DOHH2 (cell line): ENCODE results near the gene PADI4.

Experiments
- H3F3A ChIP-seq: fragments of 200-600 bp; sonication (generic), shearing (Covaris generic); 2 replicates; pipeline ENCODE4 v1.6.0; 2016; ENCODE audit warnings: antibody characterized with exemption, mild to moderate bottlenecking; ENCODE audit not compliant: control insufficient read depth, insufficient read depth
- H3K27ac ChIP-seq: fragments of 200-600 bp; sonication (generic); 2 replicates; pipeline ENCODE4 v1.5.1; 2014; ENCODE audit warnings: low read depth, mild to moderate bottlenecking, low read length, moderate library complexity
- H3K27me3 ChIP-seq: fragments of 200-600 bp; sonication (generic); 2 replicates; pipeline ENCODE4 v1.6.1; 2014; ENCODE audit warnings: mild to moderate bottlenecking, low read length, mixed read lengths; ENCODE audit not compliant: control insufficient read depth
- H3K36me3 ChIP-seq: fragments of 200-600 bp; sonication (generic); 2 replicates; pipeline ENCODE4 v1.6.1; 2014; ENCODE audit warnings: mild to moderate bottlenecking, low read length, moderate library complexity, mixed read lengths; ENCODE audit not compliant: control insufficient read depth
- H3K4me1 ChIP-seq: fragments of 200-600 bp; sonication (generic); 2 replicates; pipeline ENCODE4 v1.6.1; 2014; ENCODE audit warnings: mild to moderate bottlenecking, low read length, mixed read lengths; ENCODE audit not compliant: control insufficient read depth
- H3K4me2 ChIP-seq: fragments of 200-600 bp; sonication (generic); 2 replicates; pipeline ENCODE4 v1.6.0; 2014; ENCODE audit warnings: mild to moderate bottlenecking, low read length, moderate library complexity
- H3K4me3 ChIP-seq: fragments of 200-600 bp; sonication (generic); 2 replicates; pipeline ENCODE4 v1.5.1; 2014; ENCODE audit warnings: mild to moderate bottlenecking, low read length, mixed read lengths
- H3K79me2 ChIP-seq: fragments of 200-600 bp; sonication (generic); 2 replicates; pipeline ENCODE4 v1.6.1; 2014; ENCODE audit warnings: mild to moderate bottlenecking, low read length, mixed read lengths; ENCODE audit not compliant: control insufficient read depth
- H3K9me2 ChIP-seq: fragments of 200-600 bp; sonication (generic); replicated peaks from 2 replicates; pipeline ENCODE4 v1.6.1; 2014; ENCODE audit warnings: mild to moderate bottlenecking, low read length, mixed read lengths; ENCODE audit not compliant: control insufficient read depth
- H3K9me3 ChIP-seq: fragments of 200-600 bp; sonication (generic); 2 replicates; pipeline ENCODE4 v1.6.1; 2014; ENCODE audit warnings: antibody characterized with exemption, low read length, mixed read lengths; ENCODE audit not compliant: control insufficient read depth, insufficient read depth
- H4K20me1 ChIP-seq: fragments of 200-600 bp; sonication (generic); 2 replicates; pipeline ENCODE4 v1.6.0; 2014; ENCODE audit warnings: low read depth, mild to moderate bottlenecking, antibody characterized with exemption, low read length, moderate library complexity; ENCODE audit not compliant: control insufficient read depth, insufficient read depth
- CTCF ChIP-seq: fragments of 200-600 bp; sonication (generic); IDR thresholded peaks from one replicate; pipeline ENCODE4 v1.5.1; 2014; ENCODE audit warnings: antibody characterized with exemption, mild to moderate bottlenecking, low read depth, low read length; ENCODE audit not compliant: poor library complexity, severe bottlenecking
- EZH2phosphoT487 ChIP-seq: fragments of 200-600 bp; sonication (generic); IDR thresholded peaks from 2 replicates; pipeline ENCODE4 v1.6.1; 2017; ENCODE audit warnings: borderline replicate concordance, mild to moderate bottlenecking, antibody characterized with exemption, low read length, moderate library complexity, mixed read lengths

PADI4 gene

GRCh38 chr1:17309426-17310067 is 1.6 kb downstream of the PADI4 start:
- no peak overlapping the region for H3K4me2 ChIP-seq
- no peaks in the 10 kb centered on the region for H3K36me3 ChIP-seq
- H3K4me1 ChIP-seq, result no peaks in the 10 kb centered on the region
- H3K79me2 ChIP-seq, result no peaks in the 10 kb centered on the region
- H3K9me3 ChIP-seq, result no peaks in the 10 kb centered on the region
- no peak overlapping the region for H3K27ac ChIP-seq
- no peaks in the 10 kb centered on the region for H4K20me1 ChIP-seq
- H3K27me3 ChIP-seq, result no peaks in the 10 kb centered on the region
- TF ChIP-seq EZH2phosphoT487 (no peak), CTCF (no peak)
- no peak overlapping the region for H3K4me3 ChIP-seq
- H3F3A ChIP-seq, result no peaks in the 10 kb centered on the region
- no peaks in the 10 kb centered on the region for H3K9me2 ChIP-seq

- H4K20me1 ChIP-seq, result no peaks in the 10 kb centered on the region
- TF ChIP-seq EZH2phosphoT487 (no peak), CTCF (no peak)
- no peaks in the 10 kb centered on the region for H3K36me3 ChIP-seq
These were observed 2.2 kb downstream of the PADI4 start for GRCh38 chr1:17310068-17310640.

GRCh38 chr1:17313530-17314309 is 5.7 kb downstream of the PADI4 start:
- Histone ChIP-seq H4K20me1 (no peaks in the 10 kb centered on the region), H3K27me3 (no peaks in the 10 kb centered on the region), H3F3A (no peaks in the 10 kb centered on the region), H3K4me3 (no peak overlapping the region), H3K36me3 (no peaks in the 10 kb centered on the region), H3K79me2 (no peaks in the 10 kb centered on the region), H3K4me2 (no peak overlapping the region), H3K4me1 (no peaks in the 10 kb centered on the region), H3K9me2 (no peaks in the 10 kb centered on the region), H3K9me3 (no peaks in the 10 kb centered on the region), H3K27ac (no peak overlapping the region)
- no peak for TF ChIP-seq EZH2phosphoT487
- TF ChIP-seq CTCF, result no peak

More at GRCh38 chr1:17310068-17310640, 2.2 kb downstream of the PADI4 start:
- Histone ChIP-seq H3F3A (no peaks in the 10 kb centered on the region), H3K27ac (no peak overlapping the region), H3K4me3 (no peak overlapping the region), H3K27me3 (no peaks in the 10 kb centered on the region), H3K79me2 (no peaks in the 10 kb centered on the region), H3K9me3 (no peaks in the 10 kb centered on the region), H3K4me1 (no peaks in the 10 kb centered on the region), H3K4me2 (no peak overlapping the region), H3K9me2 (no peaks in the 10 kb centered on the region)
